ENCODE results near the gene SPDYE6.

DNA sequence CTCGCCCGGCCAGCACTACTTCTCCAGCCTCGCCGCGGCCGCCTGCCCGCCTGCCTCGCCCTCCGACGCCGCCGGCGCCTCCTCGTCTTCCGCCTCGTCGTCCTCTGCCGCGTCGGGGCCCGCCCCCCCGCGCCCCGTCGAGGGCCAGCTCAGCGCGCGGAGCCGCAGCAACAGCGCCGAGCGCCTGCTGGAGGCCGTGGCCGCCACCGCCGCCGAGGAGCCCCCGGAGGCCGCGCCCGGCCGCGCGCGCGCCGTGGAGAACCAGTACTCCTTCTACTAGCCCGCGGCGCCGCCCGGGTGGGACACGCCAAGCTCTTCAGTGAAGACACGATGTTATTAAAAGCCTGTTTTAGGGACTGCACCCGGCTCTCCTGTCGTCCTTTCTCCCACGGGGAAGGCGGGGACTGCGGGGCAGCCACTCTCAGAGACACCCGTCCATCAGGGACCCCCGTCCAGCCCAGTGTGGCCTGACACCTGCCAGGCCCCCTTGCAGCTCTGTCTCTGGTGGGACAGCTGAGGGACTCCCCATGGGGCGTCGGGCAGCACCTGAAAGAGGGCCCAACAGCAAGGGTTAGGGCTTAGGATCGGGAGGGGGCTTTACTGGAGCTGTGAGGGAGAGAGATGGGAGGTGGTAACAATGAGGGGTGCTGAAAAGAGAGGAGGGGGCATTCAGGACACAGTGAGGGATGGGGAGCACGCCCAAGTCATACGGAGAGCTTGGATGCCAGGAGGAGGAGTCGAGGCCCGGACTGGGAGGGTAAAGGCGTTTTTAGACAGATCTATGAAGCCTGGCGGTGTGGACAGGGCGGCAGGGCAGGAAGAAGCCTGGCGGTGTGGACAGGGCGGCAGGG, 34.7 kb downstream of the SPDYE6 start:
- TF ChIP-seq, protein P1, sequence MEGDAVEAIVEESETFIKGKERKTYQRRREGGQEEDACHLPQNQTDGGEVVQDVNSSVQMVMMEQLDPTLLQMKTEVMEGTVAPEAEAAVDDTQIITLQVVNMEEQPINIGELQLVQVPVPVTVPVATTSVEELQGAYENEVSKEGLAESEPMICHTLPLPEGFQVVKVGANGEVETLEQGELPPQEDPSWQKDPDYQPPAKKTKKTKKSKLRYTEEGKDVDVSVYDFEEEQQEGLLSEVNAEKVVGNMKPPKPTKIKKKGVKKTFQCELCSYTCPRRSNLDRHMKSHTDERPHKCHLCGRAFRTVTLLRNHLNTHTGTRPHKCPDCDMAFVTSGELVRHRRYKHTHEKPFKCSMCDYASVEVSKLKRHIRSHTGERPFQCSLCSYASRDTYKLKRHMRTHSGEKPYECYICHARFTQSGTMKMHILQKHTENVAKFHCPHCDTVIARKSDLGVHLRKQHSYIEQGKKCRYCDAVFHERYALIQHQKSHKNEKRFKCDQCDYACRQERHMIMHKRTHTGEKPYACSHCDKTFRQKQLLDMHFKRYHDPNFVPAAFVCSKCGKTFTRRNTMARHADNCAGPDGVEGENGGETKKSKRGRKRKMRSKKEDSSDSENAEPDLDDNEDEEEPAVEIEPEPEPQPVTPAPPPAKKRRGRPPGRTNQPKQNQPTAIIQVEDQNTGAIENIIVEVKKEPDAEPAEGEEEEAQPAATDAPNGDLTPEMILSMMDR (IDR thresholded peaks at IDR 0.05; ENCODE audit: low read depth, low read length) = no peak
- no peak for TF ChIP-seq POLR2A (IDR thresholded peaks at IDR 0.05; ENCODE audit: extremely low read depth, insufficient read length)
